ENCODE data around the gene JAG2.

Gene JAG2

GRCh38 chr14:105168496-105168978 is at the start of gene JAG2:
Gene JAG2 (minus strand): TSS chr14:105168776. CDS start chr14:105168420, 356 bp downstream.
- peak in 1 of 2 donors; percentile 36 for DNase-seq (ENCODE audit: extremely low read depth in 1 of 2, low read depth in 1 of 2)

DNA sequence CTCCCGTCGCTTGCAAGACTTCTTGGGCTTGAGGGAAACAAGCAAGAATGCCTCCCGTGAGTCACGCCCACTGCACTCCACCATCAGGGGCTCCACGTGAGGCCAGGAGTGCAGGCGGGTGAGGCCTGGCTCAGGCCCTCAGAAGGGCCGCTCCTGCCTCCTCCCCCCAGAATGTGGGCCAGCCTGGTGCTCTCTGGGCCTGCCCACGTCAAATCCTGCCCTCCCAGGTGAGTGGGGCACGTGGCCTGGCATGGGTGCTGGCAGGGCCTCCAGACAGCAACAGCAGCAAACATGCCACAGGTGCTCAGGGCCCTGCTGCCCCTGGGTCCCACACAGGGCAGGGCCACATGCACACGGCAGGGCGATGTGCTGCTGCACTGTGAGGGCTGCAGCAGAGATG is 49.2 kb upstream of the JAG2 start:
- DNase-seq (ENCODE audit: extremely low read depth in 1 of 2, low read depth in 1 of 2), result no peak

DNA sequence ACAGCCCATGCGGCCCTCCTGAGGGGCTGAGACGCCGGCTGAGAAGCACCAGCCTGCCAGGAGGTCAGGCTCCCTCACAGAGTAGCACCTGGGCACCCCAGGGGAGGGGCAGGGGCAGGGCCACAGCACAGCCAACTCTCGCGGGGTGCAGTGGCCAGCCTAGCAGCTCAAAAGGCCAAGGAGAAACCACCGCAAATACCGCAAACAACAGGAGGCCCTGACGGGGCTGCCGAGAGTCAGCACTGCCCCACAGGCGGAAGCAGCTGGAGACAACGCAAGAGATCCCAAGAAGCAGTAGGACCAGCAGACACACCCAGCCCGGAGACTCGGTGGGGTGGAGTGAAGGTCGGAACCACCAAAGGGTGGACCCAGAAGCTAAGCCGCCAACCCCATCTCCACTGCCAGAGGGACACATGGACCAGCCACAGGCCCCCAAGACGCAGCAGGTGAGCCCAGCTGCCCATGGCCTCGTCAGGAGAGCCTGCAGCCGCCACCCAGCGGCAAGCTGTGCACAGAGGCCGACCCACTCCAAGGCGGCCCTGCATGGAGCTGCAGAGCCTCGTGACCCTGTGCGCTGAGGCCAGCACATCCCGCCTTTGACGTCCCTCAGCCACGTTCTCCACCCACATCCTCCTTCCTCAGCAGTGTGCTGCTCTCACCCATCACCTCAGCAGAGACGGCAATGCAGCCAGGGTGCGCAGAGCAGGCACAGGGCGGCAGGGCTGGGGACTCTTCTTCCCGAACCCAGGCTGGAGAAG is 48.1 kb upstream of the JAG2 start:
- no peak for DNase-seq (ENCODE audit: extremely low read depth in 1 of 2, low read depth in 1 of 2)

DNA sequence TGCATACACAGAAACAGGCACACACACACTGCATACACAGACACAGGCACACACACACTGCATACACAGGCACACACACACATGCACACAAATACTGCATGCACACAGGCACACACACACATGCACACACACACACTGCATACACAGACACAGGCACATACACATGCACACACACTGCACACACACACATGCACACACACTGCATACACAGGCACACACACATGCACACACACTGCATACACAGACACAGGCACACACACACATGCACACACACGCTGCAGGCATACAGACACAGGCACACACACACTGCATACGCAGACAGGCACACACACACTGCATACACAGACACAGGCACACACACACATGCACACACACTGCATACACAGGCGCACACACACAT is 47.0 kb upstream of the JAG2 start:
- no peak for DNase-seq (ENCODE audit: extremely low read depth in 1 of 2, low read depth in 1 of 2)

DNA sequence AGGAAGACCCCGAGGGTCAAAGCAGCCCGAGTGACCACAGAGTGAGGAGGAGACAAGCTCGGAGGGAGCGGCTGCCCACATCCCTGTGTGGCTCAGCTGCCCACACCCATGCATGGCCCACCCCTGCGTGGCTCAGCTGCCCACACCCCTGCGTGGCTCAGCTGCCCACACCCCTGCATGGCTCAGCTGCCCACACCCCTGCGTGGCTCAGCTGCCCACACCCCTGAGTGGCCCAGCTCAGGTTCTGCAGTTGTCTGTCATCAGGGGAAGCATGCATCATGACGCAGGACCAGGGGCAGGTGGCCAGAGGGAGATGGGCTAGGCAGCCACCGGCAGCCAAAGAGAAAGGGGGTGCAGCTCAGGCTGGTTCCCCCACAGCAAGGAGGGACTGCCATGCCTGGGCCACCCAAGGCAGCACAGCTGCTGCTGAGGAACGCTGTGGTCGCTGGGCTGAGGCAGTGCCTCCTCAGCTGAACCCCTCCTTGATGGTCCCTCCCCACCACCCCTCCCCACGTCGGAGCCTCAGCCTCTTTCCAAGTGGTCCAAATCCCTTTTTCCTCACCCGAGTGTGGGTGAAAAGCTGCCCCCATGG is 45.8 kb upstream of the JAG2 start:
- DNase-seq (ENCODE audit: extremely low read depth in 1 of 2, low read depth in 1 of 2), result no peak

DNA sequence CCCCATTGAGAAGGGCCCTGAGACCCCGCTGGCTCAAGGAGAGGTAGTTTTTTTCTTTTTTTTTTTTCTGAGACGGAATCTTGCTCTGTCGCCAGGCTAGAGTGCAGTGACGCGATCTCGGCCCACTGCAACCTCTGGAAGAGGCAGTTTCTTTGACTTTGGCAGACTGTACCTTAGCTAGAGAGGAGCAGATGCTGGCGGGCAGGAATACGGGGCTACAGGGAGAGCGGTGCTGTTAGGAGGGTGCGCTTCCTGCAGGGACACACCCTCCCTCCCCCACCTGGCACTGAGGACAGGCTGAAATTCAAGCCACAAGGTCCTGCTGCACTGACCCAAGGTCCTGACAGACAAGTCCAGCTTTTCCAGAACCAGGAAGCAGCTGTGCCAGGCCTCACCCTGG is 44.8 kb upstream of the JAG2 start:
- DNase-seq (ENCODE audit: extremely low read depth in 1 of 2, low read depth in 1 of 2), result no peak

- no peak for DNase-seq (ENCODE audit: extremely low read depth in 1 of 2, low read depth in 1 of 2)
Observed at GRCh38 chr14:105212541-105213300, 44.1 kb upstream of the JAG2 start.

- DNase-seq (ENCODE audit: extremely low read depth in 1 of 2, low read depth in 1 of 2), result no peak
Observed at GRCh38 chr14:105211758-105212089, 43.1 kb upstream of the JAG2 start.

GRCh38 chr14:105211086-105211757 is 42.6 kb upstream of the JAG2 start:
- no peak for DNase-seq (ENCODE audit: extremely low read depth in 1 of 2, low read depth in 1 of 2)

DNA sequence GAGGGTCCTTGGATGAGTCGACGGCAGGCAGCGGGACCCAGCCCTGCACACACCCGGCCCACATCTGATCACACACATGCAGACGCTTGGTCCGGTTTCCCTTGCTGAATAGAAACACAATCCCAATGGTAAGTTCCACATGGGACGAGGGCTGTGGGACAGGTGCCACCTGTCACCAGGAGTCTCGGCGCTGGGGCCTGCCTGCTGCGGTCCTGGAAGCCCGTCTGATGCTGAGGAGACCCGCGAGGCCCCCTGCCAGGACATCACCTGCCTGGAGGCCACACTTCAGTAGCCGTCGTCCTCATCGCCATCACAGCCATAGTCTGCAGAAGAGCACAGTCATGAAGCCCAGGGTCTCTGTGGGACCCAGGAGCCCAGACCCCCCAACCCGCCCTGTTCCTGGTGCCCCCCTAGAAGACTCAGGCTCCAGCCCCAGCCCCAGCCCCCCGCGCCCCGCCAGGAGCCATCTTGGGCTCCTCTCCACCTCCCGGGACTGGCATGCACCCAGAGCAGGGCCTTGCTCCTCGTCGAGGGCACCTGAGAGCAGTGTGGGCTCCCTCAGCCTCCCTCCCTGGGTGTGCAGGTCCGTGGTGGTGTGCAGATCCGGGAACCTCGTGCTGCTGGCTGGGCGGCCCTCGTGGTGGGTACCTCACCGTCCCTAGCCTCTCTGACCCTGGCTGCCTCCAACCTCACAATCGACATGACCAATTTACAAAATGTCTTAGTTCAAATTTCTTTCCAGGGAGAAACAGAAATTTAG is 41.9 kb upstream of the JAG2 start:
- no peak for DNase-seq (ENCODE audit: extremely low read depth in 1 of 2, low read depth in 1 of 2)

DNA sequence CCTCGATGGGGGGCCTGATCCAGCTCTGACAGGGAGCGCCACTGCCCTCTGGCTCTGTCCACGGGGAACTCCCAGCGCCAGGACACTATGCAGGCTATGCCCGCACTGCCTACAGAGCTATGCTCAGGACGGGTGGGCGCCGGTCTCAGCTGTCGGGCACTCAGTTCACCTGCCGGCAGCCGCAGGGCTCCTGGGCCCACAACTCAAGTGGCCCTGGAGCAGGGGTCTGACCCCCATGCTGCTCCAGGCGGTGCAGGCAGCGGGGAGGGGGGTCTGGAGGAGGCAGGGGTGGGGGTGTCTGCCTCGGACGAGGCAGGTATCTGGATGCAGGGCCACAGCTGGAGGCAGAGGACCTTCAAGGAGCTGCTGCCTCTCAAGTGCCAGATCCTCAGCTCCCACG is 41.1 kb upstream of the JAG2 start:
- no peak for DNase-seq (ENCODE audit: extremely low read depth in 1 of 2, low read depth in 1 of 2)

DNA sequence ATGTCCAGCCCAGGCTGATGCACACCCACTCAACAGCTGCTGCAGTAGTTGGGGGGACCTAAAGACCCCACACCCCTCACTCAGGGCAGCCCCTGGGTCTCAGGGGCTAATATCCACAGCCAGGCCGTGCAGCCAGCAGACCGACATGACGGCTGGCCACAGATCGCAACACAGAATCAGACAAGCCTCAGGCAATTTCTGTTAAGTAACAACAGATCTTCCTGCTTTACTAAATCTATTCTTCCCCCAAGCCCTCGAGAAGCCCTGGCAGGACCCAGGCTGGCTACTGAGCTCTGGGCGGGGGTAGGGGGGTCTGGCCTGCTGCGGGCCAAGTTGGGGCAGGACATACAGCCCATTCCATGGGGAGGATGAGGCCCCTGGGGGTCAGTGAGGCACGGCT is 40.5 kb upstream of the JAG2 start:
- no peak for DNase-seq (ENCODE audit: extremely low read depth in 1 of 2, low read depth in 1 of 2)

- no peak for DNase-seq (ENCODE audit: extremely low read depth in 1 of 2, low read depth in 1 of 2)
Observed at GRCh38 chr14:105208738-105209075, 40.1 kb upstream of the JAG2 start.

DNA sequence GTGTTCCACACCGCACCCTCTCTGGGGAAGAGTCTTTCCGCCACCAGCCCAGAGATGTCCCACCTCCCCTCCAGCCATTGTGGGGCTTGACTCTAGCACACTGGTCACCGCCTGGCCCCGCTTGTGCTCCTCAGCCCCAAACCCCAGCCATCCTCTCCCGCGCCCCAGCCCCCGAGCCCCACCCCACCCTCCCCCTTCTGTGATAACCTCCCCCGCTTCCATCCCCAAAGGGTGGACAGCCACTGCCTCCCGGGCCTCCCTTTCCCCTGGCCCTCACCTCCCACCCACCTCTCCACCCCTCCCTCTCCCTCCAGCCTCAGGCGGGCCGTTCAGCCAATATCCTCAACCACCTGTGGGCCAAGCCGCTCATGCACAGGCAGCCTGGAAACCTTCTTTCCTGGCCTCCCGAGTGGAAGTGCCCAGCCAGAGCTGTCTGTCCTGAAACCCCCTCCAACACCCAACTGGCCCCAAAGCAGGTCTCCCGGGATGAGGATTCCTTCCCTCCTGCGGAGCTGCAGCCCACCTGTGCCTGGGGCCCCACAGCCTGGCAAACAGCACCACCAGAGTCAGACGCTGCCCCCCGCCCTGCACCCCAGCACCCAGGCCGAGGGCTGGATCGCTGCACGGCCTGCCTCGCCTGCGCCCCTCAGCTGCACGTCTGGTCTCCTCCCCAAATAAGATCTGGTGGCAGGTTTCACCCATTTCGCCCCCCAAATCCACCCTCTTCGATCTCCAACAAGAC is 39.6 kb upstream of the JAG2 start:
- DNase-seq (ENCODE audit: extremely low read depth in 1 of 2, low read depth in 1 of 2), result no peak

DNA sequence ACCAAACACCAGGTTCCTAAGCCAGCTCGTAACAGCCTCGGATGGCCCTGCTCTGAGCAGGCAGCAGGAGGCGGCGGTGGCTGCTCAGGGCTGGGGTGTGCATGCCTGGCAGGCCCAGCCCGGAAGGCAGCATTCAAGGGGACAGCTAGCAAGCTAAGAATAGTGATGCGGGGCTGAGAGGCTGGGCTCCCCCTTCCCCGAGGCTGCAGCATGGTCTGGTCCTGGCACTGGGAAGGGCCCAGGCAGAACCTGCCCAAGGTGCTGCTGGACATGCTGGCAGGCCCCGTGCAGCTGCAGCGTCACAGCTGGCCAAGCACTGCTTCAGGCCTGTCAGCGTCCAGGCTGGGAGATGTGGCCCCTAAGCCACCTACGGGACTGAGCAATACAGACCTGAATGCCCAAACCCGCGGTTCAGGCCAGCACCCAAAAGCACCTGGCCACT is 38.9 kb upstream of the JAG2 start:
- no peak for DNase-seq (ENCODE audit: extremely low read depth in 1 of 2, low read depth in 1 of 2)

DNA sequence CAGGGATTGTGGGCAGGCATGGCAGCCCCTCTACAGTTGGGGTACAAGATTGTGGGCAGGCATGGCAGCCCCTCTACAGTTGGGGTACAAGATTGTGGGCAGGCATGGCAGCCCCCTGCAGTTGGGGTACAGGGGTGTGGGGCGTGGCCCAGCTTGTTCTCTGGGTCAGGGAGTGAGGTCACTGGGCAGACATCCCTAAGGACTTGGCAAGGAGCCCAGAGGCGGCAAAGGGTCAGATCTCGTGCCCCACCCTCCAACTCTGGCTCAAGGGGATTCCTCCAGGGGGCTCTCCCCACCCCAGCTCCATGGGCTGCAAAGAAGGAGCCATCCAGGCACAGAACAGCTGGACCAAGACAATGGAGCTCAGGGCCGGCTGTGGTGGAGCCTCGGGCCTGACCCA is 38.3 kb upstream of the JAG2 start:
- DNase-seq (ENCODE audit: extremely low read depth in 1 of 2, low read depth in 1 of 2), result no peak

DNA sequence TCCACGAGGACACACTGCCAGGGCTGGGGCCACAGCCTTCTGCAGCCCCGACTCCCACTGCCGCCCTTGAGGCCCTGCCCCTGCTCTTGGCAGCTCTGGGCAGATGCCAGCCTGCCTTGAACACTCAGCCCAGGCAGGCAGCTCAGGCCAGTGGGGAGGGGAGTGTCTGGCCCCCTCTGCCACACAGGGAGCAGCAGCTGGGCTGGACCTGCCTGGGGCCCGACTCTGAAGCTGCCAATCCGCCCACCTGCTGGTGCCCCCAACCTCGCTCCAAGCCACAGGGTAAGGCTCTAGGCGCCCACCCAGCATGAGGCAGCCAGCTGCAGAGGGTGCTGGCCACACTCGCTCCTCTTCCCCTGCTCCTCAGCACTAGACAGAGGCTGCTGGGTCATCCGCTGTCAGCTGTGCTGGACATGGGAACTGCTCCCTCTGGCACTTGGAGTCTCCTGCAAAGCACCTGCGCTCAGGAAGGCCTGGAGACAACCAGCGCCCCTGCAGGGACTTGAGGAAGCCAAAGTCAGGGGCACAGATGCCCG is 37.2 kb upstream of the JAG2 start:
- no peak for DNase-seq (ENCODE audit: extremely low read depth in 1 of 2, low read depth in 1 of 2)

DNA sequence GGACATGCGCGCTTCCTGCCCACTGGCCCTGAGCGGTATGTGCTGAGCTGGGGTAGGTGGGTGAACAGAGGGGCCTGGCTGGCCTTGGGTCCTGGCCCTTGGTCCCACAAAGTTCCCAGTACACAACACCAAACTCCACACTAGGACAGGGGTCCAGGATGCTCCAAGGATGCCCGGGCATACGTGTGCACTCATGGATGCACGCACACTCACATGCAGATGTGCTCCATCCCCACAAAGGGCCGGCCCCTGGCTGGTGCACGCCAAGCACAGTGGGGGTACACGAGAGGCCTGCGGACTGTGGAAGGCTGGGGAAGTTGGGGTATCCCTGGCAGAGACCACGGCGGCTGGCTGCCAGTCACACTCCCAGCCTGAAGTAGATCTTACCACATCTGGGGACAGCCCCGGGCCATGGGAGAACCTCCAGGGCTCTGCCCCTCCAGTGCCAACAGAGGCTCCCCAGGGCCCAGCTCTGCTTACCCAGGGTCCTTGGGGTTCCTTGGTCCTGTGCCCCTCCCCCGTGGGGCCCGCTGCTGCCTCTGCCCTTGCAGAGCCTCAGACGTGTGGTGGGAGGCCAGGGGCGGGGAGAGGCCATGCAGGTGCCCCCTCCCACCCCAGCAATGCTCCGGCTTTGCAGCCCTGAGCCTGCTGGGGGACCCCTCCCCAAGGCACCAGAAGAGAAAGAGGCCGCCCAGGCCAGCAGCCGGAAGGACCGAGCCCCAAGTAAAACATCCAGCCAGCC is 36.5 kb upstream of the JAG2 start:
- no peak for DNase-seq (ENCODE audit: extremely low read depth in 1 of 2, low read depth in 1 of 2)

Measured in stimulated activated CD8-positive, alpha-beta memory T cell treated with anti-CD3 and anti-CD28 coated beads, Interleukin-7, amount 100 ng/mL, for 48 hours (primary cell).